Measurements from ENCODE around the gene CHST8.
A peak's percentile ranks its signal among the peaks of the same experiment; 100 is the strongest.

The CHST8 gene

GRCh38 chr19:33794683-33795369 is 173.1 kb downstream of the CHST8 start:
- DNase-seq (ENCODE audit: low read depth in 2 of 2): no peak

GRCh38 chr19:33795370-33796163 is 173.8 kb downstream of the CHST8 start:
- peak; percentile 62 to 76 for DNase-seq (ENCODE audit: low read depth in 2 of 2)

- DNase-seq (ENCODE audit: low read depth in 2 of 2): no peak
Observed at GRCh38 chr19:33796164-33796875, 174.6 kb downstream of the CHST8 start, which contains the start of gene KCTD15. Gene KCTD15 (plus strand): TSS chr19:33796870. CDS start chr19:33800455, 3,585 bp downstream.

DNA sequence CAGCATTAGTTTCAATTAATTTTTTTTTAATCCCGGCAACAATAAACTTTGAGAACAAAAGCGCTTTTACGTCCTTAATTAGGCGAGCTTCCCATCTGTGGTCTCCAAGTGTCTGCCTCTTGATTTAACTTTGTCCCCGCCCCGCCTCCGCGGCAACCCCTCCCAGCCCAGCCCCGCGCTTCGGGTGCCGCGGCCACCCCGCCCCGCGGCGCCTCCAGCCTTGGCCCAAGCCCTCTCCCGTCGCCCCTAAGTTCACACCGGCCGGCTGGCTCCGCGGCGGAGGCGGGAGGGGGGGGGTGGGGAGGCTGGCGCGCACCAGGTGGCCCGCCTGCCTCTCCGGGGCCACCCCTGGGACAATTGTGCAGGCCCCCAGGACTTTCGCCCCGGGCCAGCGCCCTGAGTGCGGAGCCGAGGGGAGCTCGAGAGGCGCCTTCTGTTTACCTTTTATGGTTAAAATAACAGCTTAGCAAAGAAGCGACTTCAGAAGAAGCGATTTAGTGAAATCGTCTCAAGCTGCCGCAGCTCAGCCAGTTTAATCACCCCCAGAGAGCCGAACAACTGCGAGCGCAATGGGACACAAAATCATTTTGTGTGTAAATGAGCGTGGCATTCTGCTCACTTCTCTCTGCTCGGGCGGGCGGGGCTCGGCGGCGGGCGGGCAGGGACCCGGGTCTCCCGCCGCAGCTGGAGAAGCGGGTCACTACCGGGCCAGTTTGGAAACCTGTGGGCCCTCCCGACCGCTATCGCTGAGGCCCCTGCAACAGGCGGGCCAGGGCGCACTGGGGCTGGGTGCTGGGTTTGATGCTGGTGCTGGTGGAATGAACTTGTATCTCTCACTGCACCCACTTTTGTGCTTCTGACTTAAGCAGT is 176.3 kb downstream of the CHST8 start:
- no peak for DNase-seq (ENCODE audit: low read depth in 2 of 2)

- DNase-seq (ENCODE audit: low read depth in 2 of 2): no peak
Observed at GRCh38 chr19:33798681-33799111, 176.9 kb downstream of the CHST8 start.

GRCh38 chr19:33799476-33799875 is 177.7 kb downstream of the CHST8 start:
- DNase-seq (ENCODE audit: low read depth in 2 of 2): no peak

DNA sequence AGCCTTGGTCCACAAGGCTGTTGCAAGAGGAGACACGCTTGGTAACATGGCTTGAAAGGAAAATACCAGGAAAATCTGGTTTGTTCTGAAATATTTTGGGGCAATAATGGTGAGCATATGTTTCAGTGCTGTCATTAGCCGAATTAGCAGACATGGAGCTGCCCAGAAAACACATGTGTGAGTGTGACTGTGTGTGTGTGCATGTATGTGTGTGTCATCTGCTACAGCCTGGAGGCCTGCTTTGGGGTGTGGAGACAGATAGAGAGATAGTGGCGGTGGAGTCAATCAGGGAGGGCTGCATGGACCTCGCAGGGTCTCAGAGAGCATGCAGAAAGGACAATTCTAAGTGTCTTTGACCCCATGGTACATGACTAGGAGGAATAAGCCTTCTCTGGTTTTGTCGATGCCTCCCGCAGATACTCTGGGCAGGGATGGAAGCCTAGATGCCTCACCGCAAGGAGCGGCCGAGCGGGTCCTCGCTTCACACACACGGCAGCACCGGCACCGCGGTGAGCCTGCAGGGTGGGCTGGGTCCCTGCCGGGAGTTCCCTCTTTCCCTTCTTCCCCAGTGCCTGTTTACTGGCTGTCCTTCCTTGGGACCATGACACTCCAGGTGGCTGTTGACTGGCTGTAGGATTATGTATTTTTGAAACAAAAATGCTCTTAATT is 178.4 kb downstream of the CHST8 start:
- no peak for DNase-seq (ENCODE audit: low read depth in 2 of 2)

DNA sequence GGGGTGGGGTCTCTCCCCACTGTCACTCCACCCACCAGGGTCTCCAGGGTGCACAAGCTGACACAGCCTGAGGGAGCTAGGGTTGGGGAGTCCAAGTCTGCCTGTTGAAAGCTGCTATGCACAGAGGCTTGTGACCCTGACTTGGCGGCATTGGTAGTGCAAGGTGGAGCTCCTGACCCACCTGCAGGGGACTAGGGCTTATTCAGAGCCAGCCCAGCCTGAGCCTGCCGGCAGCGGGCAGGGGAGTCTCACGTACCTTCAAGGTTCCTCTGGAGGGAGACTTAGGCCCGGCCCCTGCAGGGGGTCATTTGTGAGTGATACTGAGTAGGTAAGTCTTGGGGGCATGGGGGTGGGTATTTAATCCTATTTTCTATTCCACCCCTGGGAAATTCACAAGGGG is 179.7 kb downstream of the CHST8 start:
- DNase-seq (ENCODE audit: low read depth in 2 of 2): no peak

- DNase-seq (ENCODE audit: low read depth in 2 of 2): no peak
Observed at GRCh38 chr19:33802001-33802400, 180.2 kb downstream of the CHST8 start.

DNA sequence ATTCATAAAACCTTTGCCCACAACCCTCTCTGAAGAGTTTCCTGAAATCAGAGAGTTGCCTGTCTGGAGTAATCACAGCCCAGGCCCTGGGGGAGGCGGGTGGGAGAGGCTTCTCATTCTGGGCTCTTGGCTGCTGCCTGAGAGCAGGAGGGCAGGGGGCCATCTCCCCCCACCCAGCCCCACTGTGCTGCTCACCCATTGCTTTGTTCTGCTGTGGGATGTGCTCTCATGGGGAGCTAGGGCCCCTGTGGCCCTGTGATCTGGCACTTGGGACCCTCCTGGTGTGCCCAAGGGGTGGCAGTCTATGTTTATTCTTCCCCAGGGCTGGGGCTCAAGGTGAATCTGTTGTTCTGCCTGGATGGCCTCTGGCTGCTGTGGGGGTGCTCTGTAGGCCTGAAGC is 181.0 kb downstream of the CHST8 start:
- no peak for DNase-seq (ENCODE audit: low read depth in 2 of 2)

DNA sequence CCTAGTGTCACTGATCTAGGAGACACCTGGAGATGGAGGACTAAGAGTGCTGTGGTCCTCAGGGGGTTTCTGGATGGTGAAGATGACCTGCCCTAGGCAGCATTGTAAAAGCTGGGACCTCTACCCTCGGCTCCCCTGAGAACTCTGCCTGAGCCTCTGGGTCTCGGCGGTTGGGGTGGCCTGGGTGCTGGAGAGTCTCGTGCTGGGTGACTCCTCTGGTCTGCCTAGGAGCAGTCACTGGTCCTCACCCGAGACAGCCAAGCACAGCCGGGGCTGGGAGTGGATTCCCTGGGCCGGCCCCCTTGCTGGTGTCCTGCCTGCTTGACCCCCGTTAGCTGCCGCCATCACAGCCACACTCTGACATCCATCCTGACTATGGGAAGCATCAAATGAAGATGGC is 181.6 kb downstream of the CHST8 start:
- DNase-seq (ENCODE audit: low read depth in 2 of 2): no peak

GRCh38 chr19:33804021-33804799 is 182.5 kb downstream of the CHST8 start:
- DNase-seq (ENCODE audit: low read depth in 2 of 2): no peak

- no peak for DNase-seq (ENCODE audit: low read depth in 2 of 2)
Observed at GRCh38 chr19:33805313-33805712, 183.6 kb downstream of the CHST8 start.

- no peak for DNase-seq (ENCODE audit: low read depth in 2 of 2)
Observed at GRCh38 chr19:33805840-33806433, 184.2 kb downstream of the CHST8 start.

- no peak for DNase-seq (ENCODE audit: low read depth in 2 of 2)
Observed at GRCh38 chr19:33806434-33806881, 184.7 kb downstream of the CHST8 start.

DNA sequence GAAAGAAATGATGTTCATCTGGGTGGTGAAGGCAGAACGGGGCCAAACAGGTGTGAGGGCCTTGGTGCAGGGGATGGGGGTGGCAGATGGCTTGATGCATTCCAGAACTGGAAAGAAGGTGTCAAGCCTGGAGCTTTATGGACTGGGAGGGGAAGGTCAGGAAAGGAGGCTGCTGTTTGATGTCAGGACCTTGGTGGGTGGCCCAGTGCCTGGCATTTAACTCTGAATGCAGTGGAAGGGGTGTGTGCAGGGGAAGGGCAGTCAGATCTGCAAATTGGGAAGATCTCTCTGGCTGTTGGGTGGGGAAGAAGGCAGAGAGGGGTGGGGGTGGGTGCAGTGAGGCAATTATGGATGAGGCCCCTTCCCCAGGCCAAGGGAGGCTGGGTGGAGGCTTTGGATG is 186.6 kb downstream of the CHST8 start:
- DNase-seq (ENCODE audit: low read depth in 2 of 2): no peak

DNA sequence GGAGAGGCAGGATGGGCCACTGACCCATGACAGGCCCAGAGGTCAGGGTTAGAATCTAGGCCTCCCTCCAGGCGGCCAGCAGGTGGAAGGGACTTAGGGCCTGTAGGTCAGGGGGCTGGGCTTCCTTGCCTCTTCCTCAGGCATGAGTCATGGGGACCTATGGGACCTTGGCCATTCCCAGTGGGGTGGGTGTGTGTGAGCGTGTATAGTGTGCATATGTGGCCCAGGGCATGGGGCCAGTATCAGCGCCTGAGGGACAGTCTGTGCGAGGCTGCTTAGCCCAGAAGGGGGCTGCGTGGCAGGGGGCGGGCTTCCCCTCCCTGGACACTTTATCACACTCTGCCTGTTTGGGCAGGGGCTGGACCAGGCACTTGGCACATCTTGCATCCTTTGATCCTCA is 188.2 kb downstream of the CHST8 start:
- no peak for DNase-seq (ENCODE audit: low read depth in 2 of 2)

DNA sequence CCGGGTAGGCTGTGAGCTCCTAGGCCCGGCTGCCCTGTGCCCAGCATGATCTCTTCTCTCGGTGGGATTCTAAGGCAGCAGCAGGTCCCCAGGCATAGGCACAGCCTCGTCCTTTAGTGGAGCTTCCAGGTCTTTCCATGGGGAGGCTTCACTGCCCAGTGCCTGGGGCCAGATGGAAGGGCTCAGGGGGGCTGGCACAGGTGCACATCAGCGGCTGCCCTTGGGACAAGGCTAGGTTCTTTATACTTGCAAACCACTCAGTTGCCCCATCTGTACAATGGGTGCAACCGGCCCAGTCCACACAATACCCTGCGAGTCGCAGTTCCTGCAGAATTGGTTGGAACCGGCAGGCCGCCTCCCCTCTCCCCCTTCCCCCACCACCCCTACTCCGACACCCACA is 189.1 kb downstream of the CHST8 start:
- no peak for DNase-seq (ENCODE audit: low read depth in 2 of 2)

- DNase-seq (ENCODE audit: low read depth in 2 of 2): no peak
Observed at GRCh38 chr19:33811246-33811645, 189.5 kb downstream of the CHST8 start.
